ENCODE results near the gene VPS37B. TPM values are rescaled to one million over a fixed set of nuclear protein-coding genes. Genes with fewer than 3 reads are reported as not detected.

Gene VPS37B
- total RNA-seq, result 87.2 and 88.1 TPM in 2 replicates
- 43.3 TPM for total RNA-seq (2013)
- 66.7 and 100 TPM in 2 replicates for polyA plus RNA-seq
- polyA minus RNA-seq, result 79.4 and 93.3 TPM in 2 replicates

DNA sequence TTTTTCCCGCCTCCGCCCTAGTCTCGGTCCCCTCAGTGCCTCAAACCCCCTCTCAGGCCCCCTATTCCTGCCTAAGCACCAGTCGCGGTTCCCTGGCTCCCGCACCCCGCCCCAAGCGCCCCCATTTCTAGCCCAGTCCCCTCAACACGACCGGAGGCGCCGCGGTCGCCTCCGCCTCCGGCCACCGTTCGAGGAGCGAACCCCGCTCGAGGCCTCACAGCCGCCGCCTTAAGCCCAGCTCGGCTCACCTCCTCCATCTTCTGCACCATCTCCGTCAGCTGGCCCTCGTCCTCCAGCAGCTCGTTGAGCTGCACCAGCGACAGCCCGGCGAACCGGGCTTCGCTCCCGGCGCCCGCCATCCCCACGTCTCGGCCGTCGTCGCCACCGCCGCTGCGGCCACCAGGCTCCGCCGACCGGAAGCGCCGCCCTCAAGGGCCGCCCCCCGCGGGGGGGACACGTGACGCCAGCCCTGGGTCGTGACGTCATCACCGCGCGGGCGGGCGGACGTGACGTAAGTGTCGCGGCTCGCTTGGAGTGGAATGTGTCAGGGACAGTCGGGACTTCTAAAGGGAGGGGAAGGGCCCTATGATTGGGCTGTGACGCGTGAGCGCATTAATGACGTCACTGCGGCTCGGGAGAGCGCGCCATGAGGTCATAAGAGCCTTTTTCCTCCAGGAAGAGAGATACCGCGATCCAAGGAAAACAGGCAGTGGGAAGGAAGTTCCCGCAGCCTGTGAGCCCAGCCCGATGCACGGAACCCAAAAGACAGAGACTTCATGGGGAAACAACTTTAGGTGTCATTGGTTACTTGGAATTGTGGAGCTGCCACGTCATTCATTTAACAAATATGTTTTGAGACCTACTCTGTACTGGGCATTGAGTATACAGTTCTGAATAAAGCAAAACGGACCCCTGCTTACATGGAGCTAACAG is at the start of gene VPS37B:
Gene VPS37B (minus strand): TSS at position 421 of the 933 bp plus-strand sequence. CDS start 62 bp downstream, at position 359.
- H3K4me3 ChIP-seq (ENCODE audit: control extremely low read depth in 1 of 5, extremely low read depth in 1 of 5, insufficient read depth in 1 of 5, low read depth in 2 of 5, low read length in 4 of 5), result peak within 1 kb of the TSS; percentile 74 to 98 (median 97)
- no peaks in the 10 kb centered on the region for H3K27me3 ChIP-seq (replicated peaks in 1 of 4; ENCODE audit: control extremely low read depth in 1 of 4, control insufficient read depth in 3 of 4, insufficient read depth in 4 of 4, low read length in 3 of 4)
- peak within 1 kb of the TSS; percentile 99 for H3K9ac ChIP-seq (ENCODE audit: low read length)
- 3% methylated on average over 72 of the region's 81 CpGs for WGBS (ENCODE audit: insufficient coverage)
- peak within 1 kb of the TSS; percentile 96 for H3K4me3 Mint-ChIP-seq
- peaks cover 16% of the 10 kb centered on the region for H4K20me1 ChIP-seq (ENCODE audit: control insufficient read depth, insufficient read depth, low read length, poor library complexity, severe bottlenecking)
- peak within 1 kb of the TSS; percentile 90 to 99 for H3K27ac ChIP-seq (ENCODE audit: low read length in 2 of 2)
- H3K4me1 Mint-ChIP-seq, result peaks cover 90% of the 10 kb centered on the region
- peaks cover 90 to 91% of the 10 kb centered on the region in 2 donors for H3K4me1 ChIP-seq (ENCODE audit: control insufficient read depth in 2 of 2, insufficient read depth in 2 of 2, low read length in 2 of 2)
- TF ChIP-seq, protein P1, sequence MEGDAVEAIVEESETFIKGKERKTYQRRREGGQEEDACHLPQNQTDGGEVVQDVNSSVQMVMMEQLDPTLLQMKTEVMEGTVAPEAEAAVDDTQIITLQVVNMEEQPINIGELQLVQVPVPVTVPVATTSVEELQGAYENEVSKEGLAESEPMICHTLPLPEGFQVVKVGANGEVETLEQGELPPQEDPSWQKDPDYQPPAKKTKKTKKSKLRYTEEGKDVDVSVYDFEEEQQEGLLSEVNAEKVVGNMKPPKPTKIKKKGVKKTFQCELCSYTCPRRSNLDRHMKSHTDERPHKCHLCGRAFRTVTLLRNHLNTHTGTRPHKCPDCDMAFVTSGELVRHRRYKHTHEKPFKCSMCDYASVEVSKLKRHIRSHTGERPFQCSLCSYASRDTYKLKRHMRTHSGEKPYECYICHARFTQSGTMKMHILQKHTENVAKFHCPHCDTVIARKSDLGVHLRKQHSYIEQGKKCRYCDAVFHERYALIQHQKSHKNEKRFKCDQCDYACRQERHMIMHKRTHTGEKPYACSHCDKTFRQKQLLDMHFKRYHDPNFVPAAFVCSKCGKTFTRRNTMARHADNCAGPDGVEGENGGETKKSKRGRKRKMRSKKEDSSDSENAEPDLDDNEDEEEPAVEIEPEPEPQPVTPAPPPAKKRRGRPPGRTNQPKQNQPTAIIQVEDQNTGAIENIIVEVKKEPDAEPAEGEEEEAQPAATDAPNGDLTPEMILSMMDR (IDR thresholded peaks at IDR 0.05), result no peak
- no peak for TF ChIP-seq EZH2 (IDR thresholded peaks at IDR 0.05; ENCODE audit: borderline replicate concordance, insufficient read depth, low read depth, low read length, poor library complexity, severe bottlenecking)
- ATAC-seq (ENCODE audit: low read depth) (peak; percentile 29), DNase-seq (peak; percentile 95)
- H2AFZ ChIP-seq (ENCODE audit: insufficient read depth, low read depth, low read length, poor library complexity, severe bottlenecking), result peak within 1 kb of the TSS; percentile 87
- H3K9me3 ChIP-seq (ENCODE audit: control extremely low read depth in 1 of 3, control insufficient read depth in 2 of 3, insufficient read depth in 1 of 3, low read length in 2 of 3), result peaks cover 0 to 4% (median 0%) of the 10 kb centered on the region in 3 donors
- peaks cover 73% of the 10 kb centered on the region for H3K79me2 ChIP-seq (ENCODE audit: control insufficient read depth, insufficient read depth, low read length)
- H3K27me3 Mint-ChIP-seq, result no peaks in the 10 kb centered on the region
- ChIA-PET POLR2A (interaction anchor here (1.1 kb wide), 1 partner anchor 122 kb away, joined by 4 read pairs; no protein-coding TSS in a partner anchor), CTCF (interaction anchor here (1.0 to 9.8 kb wide), 6 partner anchors 12 to 258 kb away, joined by 3 to 101 read pairs (median 18); no protein-coding TSS in a partner anchor)
- no peaks in the 10 kb centered on the region for H3K36me3 ChIP-seq (replicated peaks in 1 of 2; ENCODE audit: control extremely low read depth in 1 of 2, control insufficient read depth in 1 of 2, extremely low read depth in 1 of 2, insufficient read depth in 2 of 2, low read length in 1 of 2)
- intact Hi-C loops (cut with micrococcal nuclease), result loop anchor here (2.0 kb wide), 1 partner anchor 15 kb away; no protein-coding TSS in a partner anchor
- peak within 1 kb of the TSS; percentile 97 for H3K4me2 ChIP-seq (replicated peaks; ENCODE audit: low read depth, low read length, poor library complexity, severe bottlenecking)
- H3K9me3 Mint-ChIP-seq (ENCODE audit: insufficient read depth), result no peaks in the 10 kb centered on the region
- peak within 1 kb of the TSS; percentile 94 for H3K27ac Mint-ChIP-seq

Measured in B cell (primary cell).